ENCODE results near the gene ENAM.

The ENAM gene

GRCh38 chr4:70601422-70602039, 27.0 kb upstream of the ENAM start:
- H3K36me3 ChIP-seq (ENCODE audit: control insufficient read depth, insufficient read depth, low read length) = no peaks in the 10 kb centered on the region
- no peak overlapping the region for H3K4me3 ChIP-seq (ENCODE audit: low read depth, low read length)
- no peaks in the 10 kb centered on the region for H3K27me3 ChIP-seq (ENCODE audit: control insufficient read depth, insufficient read depth, low read length)
- no peaks in the 10 kb centered on the region for H3K4me1 ChIP-seq (ENCODE audit: control insufficient read depth, insufficient read depth, low read length)
- H3K27ac ChIP-seq (ENCODE audit: low read depth, low read length) = no peak overlapping the region
- H3K9me3 ChIP-seq (ENCODE audit: control insufficient read depth, insufficient read depth, low read length) = no peaks in the 10 kb centered on the region
- H3K9ac ChIP-seq (ENCODE audit: low read depth, low read length) = no peak overlapping the region

DNA sequence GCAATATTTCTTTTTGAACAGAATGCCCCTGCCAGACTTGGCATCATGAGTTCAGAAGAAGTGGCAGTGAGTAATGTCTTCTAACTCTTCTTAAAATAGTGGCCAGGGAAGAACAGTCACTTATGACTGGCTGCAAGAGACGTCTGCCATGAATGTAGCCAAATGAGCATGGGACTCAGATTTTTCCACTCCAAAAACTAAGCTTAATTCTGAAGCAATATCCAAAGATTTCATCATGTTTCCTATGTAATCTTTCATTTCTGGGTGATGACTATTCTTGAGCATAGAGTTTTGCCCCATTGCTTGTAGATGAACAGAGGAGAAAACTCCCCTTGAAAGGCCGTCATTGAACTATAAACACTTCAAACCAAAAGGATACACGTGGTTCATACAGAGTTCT, 24.7 kb upstream of the ENAM start:
- H3K4me1 ChIP-seq (ENCODE audit: control insufficient read depth, insufficient read depth, low read length) = no peaks in the 10 kb centered on the region
- no peaks in the 10 kb centered on the region for H3K36me3 ChIP-seq (ENCODE audit: control insufficient read depth, insufficient read depth, low read length)

GRCh38 chr4:70606459-70606858, 22.1 kb upstream of the ENAM start:
- Histone ChIP-seq H3K4me1 (ENCODE audit: control insufficient read depth, insufficient read depth, low read length) (no peaks in the 10 kb centered on the region), H3K9me3 (ENCODE audit: control insufficient read depth, insufficient read depth, low read length) (no peaks in the 10 kb centered on the region), H3K36me3 (ENCODE audit: control insufficient read depth, insufficient read depth, low read length) (no peaks in the 10 kb centered on the region)

More for the DNA sequence above, 24.7 kb upstream of the ENAM start:
- no peaks in the 10 kb centered on the region for H3K27me3 ChIP-seq (ENCODE audit: control insufficient read depth, insufficient read depth, low read length)
- H3K9ac ChIP-seq (ENCODE audit: low read depth, low read length) = no peak overlapping the region
- no peak overlapping the region for H3K4me3 ChIP-seq (ENCODE audit: low read depth, low read length)
- H3K9me3 ChIP-seq (ENCODE audit: control insufficient read depth, insufficient read depth, low read length) = no peaks in the 10 kb centered on the region
- H3K27ac ChIP-seq (ENCODE audit: low read depth, low read length) = no peak overlapping the region

GRCh38 chr4:70607334-70607853, 21.1 kb upstream of the ENAM start:
- Histone ChIP-seq H3K4me1 (ENCODE audit: control insufficient read depth, insufficient read depth, low read length) (no peaks in the 10 kb centered on the region), H3K36me3 (ENCODE audit: control insufficient read depth, insufficient read depth, low read length) (no peaks in the 10 kb centered on the region), H3K4me3 (ENCODE audit: low read depth, low read length) (no peak overlapping the region), H3K9me3 (ENCODE audit: control insufficient read depth, insufficient read depth, low read length) (no peaks in the 10 kb centered on the region), H3K27ac (ENCODE audit: low read depth, low read length) (no peak overlapping the region), H3K27me3 (ENCODE audit: control insufficient read depth, insufficient read depth, low read length) (no peaks in the 10 kb centered on the region), H3K9ac (ENCODE audit: low read depth, low read length) (no peak overlapping the region)

More at GRCh38 chr4:70606459-70606858, 22.1 kb upstream of the ENAM start:
- H3K27ac ChIP-seq (ENCODE audit: low read depth, low read length) = no peak overlapping the region
- no peak overlapping the region for H3K9ac ChIP-seq (ENCODE audit: low read depth, low read length)
- H3K4me3 ChIP-seq (ENCODE audit: low read depth, low read length) = no peak overlapping the region
- no peaks in the 10 kb centered on the region for H3K27me3 ChIP-seq (ENCODE audit: control insufficient read depth, insufficient read depth, low read length)

DNA sequence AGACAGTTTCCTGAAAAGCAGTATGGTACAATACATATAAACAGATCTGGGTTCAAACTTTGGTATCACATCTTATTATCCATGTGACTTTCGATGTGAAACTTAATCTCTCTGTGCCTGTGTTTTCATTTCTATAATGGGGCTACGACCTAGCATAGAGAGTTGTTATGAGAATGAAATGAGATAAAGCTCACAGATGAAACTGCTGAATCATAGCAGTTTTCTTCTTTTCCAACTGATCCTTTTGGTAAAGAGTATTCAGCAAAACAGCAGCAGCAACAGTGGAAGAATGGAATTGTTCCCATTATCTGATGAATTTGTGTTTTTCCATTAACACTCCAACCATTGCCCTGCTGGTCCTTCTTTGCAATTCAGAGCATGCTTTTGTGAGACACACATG, 20.2 kb upstream of the ENAM start:
- no peak overlapping the region for H3K27ac ChIP-seq (ENCODE audit: low read depth, low read length)
- H3K9me3 ChIP-seq (ENCODE audit: control insufficient read depth, insufficient read depth, low read length) = no peaks in the 10 kb centered on the region
- no peaks in the 10 kb centered on the region for H3K36me3 ChIP-seq (ENCODE audit: control insufficient read depth, insufficient read depth, low read length)
- no peaks in the 10 kb centered on the region for H3K4me1 ChIP-seq (ENCODE audit: control insufficient read depth, insufficient read depth, low read length)
- H3K27me3 ChIP-seq (ENCODE audit: control insufficient read depth, insufficient read depth, low read length) = no peaks in the 10 kb centered on the region
- H3K4me3 ChIP-seq (ENCODE audit: low read depth, low read length) = no peak overlapping the region
- H3K9ac ChIP-seq (ENCODE audit: low read depth, low read length) = no peak overlapping the region

- no peaks in the 10 kb centered on the region for H3K4me1 ChIP-seq (ENCODE audit: control insufficient read depth, insufficient read depth, low read length)
- H3K27me3 ChIP-seq (ENCODE audit: control insufficient read depth, insufficient read depth, low read length) = no peaks in the 10 kb centered on the region; the same call in 1 of the 2 replicates
- H3K36me3 ChIP-seq (ENCODE audit: control insufficient read depth, insufficient read depth, low read length) = no peaks in the 10 kb centered on the region
- no peak overlapping the region for H3K4me3 ChIP-seq (ENCODE audit: low read depth, low read length)
- no peak overlapping the region for H3K27ac ChIP-seq (ENCODE audit: low read depth, low read length)
- no peaks in the 10 kb centered on the region for H3K9me3 ChIP-seq (ENCODE audit: control insufficient read depth, insufficient read depth, low read length)
- H3K9ac ChIP-seq (ENCODE audit: low read depth, low read length) = no peak overlapping the region
Measured at GRCh38 chr4:70613306-70614183, 15.0 kb upstream of the ENAM start.

DNA sequence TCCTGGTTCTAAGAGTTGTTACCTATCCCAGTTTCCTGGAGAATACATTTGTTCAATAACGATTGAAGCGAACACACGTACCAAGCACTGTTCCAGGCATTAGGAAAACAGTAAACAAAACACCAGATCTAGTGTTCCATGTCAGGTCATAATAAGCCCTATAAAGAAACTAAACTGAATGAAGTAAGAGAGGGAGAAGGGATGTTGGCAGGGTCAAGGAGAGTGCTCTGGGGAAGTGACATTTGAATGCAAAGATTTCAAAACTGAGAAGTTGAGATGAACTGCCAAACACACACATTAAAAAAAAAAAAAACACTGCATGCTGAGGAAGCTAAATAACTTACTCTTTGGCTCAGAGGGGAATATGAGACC, 14.4 kb upstream of the ENAM start:
- no peaks in the 10 kb centered on the region; the same call in 1 of the 2 replicates for H3K27me3 ChIP-seq (ENCODE audit: control insufficient read depth, insufficient read depth, low read length)
- H3K4me3 ChIP-seq (ENCODE audit: low read depth, low read length) = no peak overlapping the region

GRCh38 chr4:70619288-70619687, 9.3 kb upstream of the ENAM start:
- H3K9me3 ChIP-seq (ENCODE audit: control insufficient read depth, insufficient read depth, low read length) = no peaks in the 10 kb centered on the region
- H3K27ac ChIP-seq (ENCODE audit: low read depth, low read length) = no peak overlapping the region
- H3K9ac ChIP-seq (ENCODE audit: low read depth, low read length) = no peak overlapping the region
- no peaks in the 10 kb centered on the region; the same call in 1 of the 2 replicates for H3K27me3 ChIP-seq (ENCODE audit: control insufficient read depth, insufficient read depth, low read length)
- H3K4me1 ChIP-seq (ENCODE audit: control insufficient read depth, insufficient read depth, low read length) = no peaks in the 10 kb centered on the region
- no peak overlapping the region for H3K4me3 ChIP-seq (ENCODE audit: low read depth, low read length)
- H3K36me3 ChIP-seq (ENCODE audit: control insufficient read depth, insufficient read depth, low read length) = no peaks in the 10 kb centered on the region

More for the DNA sequence above, 14.4 kb upstream of the ENAM start:
- Histone ChIP-seq H3K4me1 (ENCODE audit: control insufficient read depth, insufficient read depth, low read length) (no peaks in the 10 kb centered on the region), H3K9me3 (ENCODE audit: control insufficient read depth, insufficient read depth, low read length) (no peaks in the 10 kb centered on the region), H3K36me3 (ENCODE audit: control insufficient read depth, insufficient read depth, low read length) (no peaks in the 10 kb centered on the region), H3K9ac (ENCODE audit: low read depth, low read length) (no peak overlapping the region), H3K27ac (ENCODE audit: low read depth, low read length) (no peak overlapping the region)

DNA sequence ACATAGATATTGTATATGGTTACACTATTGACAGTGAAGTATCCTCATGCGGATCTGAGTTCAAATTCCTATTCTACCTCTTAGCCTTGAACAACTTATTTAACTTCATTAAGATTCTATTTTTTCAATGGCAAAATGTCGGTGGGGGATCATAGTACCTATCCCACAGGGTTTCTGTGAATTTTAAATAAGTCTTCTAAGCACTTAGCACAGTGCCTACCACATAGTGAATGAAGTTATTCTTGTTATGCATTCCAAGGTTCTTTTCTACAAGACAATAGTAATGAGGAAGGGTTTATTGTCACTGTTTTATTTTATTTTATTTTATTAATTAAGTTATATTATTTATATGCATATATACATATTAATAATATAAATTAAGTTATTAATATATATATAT, 8.8 kb upstream of the ENAM start:
- no peak overlapping the region for H3K4me3 ChIP-seq (ENCODE audit: low read depth, low read length)
- no peaks in the 10 kb centered on the region for H3K36me3 ChIP-seq (ENCODE audit: control insufficient read depth, insufficient read depth, low read length)
- H3K9me3 ChIP-seq (ENCODE audit: control insufficient read depth, insufficient read depth, low read length) = no peaks in the 10 kb centered on the region
- no peak overlapping the region for H3K9ac ChIP-seq (ENCODE audit: low read depth, low read length)
- no peak overlapping the region for H3K27ac ChIP-seq (ENCODE audit: low read depth, low read length)
- no peaks in the 10 kb centered on the region for H3K4me1 ChIP-seq (ENCODE audit: control insufficient read depth, insufficient read depth, low read length)
- H3K27me3 ChIP-seq (ENCODE audit: control insufficient read depth, insufficient read depth, low read length) = no peaks in the 10 kb centered on the region; the same call in 1 of the 2 replicates

- Histone ChIP-seq H3K4me1 (ENCODE audit: control insufficient read depth, insufficient read depth, low read length) (no peaks in the 10 kb centered on the region), H3K9ac (ENCODE audit: low read depth, low read length) (no peak overlapping the region), H3K4me3 (ENCODE audit: low read depth, low read length) (no peak overlapping the region), H3K27me3 (ENCODE audit: control insufficient read depth, insufficient read depth, low read length) (no peaks in the 10 kb centered on the region), H3K27ac (ENCODE audit: low read depth, low read length) (no peak overlapping the region), H3K36me3 (ENCODE audit: control insufficient read depth, insufficient read depth, low read length) (no peaks in the 10 kb centered on the region), H3K9me3 (ENCODE audit: control insufficient read depth, insufficient read depth, low read length) (no peaks in the 10 kb centered on the region)
Measured at GRCh38 chr4:70623323-70623722, 5.2 kb upstream of the ENAM start.

DNA sequence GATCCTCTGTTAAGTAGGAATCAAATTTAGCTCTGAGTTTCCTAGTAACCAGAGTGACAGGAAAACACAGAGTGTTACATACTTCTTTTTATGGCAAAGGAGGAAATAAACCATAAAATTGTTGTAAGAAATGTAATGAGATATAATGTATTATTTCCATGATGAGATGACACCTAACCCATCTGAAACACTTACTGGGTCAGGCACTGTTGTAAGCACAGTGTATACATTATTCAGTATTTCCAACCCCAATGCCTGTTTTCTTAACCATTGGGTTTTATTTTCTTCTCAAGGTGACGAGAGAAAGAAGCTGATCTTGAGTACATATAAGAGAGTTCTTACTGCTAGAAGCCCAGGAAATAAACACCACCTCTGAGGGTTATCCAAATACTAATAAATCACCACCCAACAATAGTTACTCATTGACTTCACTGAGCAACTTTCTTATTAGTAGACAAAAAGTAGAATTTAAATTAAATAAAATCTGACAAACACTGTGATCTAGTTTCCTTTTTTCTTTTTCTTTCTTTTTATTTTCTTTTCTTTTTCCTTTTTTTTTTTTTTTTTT, 4.2 kb upstream of the ENAM start:
- no peak overlapping the region for H3K4me3 ChIP-seq (ENCODE audit: low read depth, low read length)
- H3K9ac ChIP-seq (ENCODE audit: low read depth, low read length) = no peak overlapping the region
- no peaks in the 10 kb centered on the region for H3K4me1 ChIP-seq (ENCODE audit: control insufficient read depth, insufficient read depth, low read length)
- no peaks in the 10 kb centered on the region for H3K36me3 ChIP-seq (ENCODE audit: control insufficient read depth, insufficient read depth, low read length)
- no peak overlapping the region for H3K27ac ChIP-seq (ENCODE audit: low read depth, low read length)
- H3K27me3 ChIP-seq (ENCODE audit: control insufficient read depth, insufficient read depth, low read length) = no peaks in the 10 kb centered on the region
- no peaks in the 10 kb centered on the region for H3K9me3 ChIP-seq (ENCODE audit: control insufficient read depth, insufficient read depth, low read length)
